Activated CD8-positive, alpha-beta T cell treated with anti-CD3 and anti-CD28 coated beads, Interleukin-2, amount 10 ng/mL, durations not matched to agents 7 days and 5 days (primary cell): ENCODE results near the gene UGT3A2. TPM values are rescaled to one million over a fixed set of nuclear protein-coding genes. Genes with fewer than 3 reads are reported as not detected.
"Not testable (repeated sequence)": the region's sequence is repeated elsewhere in the genome, so short reads cannot be mapped to it uniquely, and the experiment has no call there.

Experiments used
- ATAC-seq: fragments of 150-1000 bp; cut with Tn5 transposase; one replicate; pipeline ENCODE4 v1.10.0; 2021; ENCODE audit warnings: moderate library complexity
- CTCF ChIA-PET: fragments of 350-600 bp; sonication (Branson Sonifier 250); formaldehyde crosslinking; loops from one replicate; lab custom pipeline; 2021; ENCODE audit warnings: antibody characterized with exemption; lab: Charles Lee
- POLR2A ChIA-PET: fragments of 350-600 bp; sonication (Branson Sonifier 250); formaldehyde crosslinking; loops from one replicate; lab custom pipeline; 2021; ENCODE audit warnings: antibody characterized with exemption; lab: Charles Lee
- DNase-seq: peaks from one replicate; pipeline ENCODE4 v3.0.0-alpha.2; 2020
- H3K27ac Mint-ChIP-seq: one replicate; pipeline ENCODE4 v1.8.0; 2021; ENCODE audit warnings: mild to moderate bottlenecking, mixed read lengths
- H3K27me3 Mint-ChIP-seq: one replicate; pipeline ENCODE4 v1.8.0; 2021; ENCODE audit warnings: low read depth, mixed read lengths
- H3K36me3 Mint-ChIP-seq: one replicate; pipeline ENCODE4 v1.8.0; 2021; ENCODE audit warnings: low read depth, mixed read lengths
- H3K4me1 Mint-ChIP-seq: one replicate; pipeline ENCODE4 v1.8.0; 2021; ENCODE audit warnings: low read depth, mixed read lengths
- H3K4me3 Mint-ChIP-seq: one replicate; pipeline ENCODE4 v1.8.0; 2021; ENCODE audit warnings: mild to moderate bottlenecking, mixed read lengths
- H3K9me3 Mint-ChIP-seq: one replicate; pipeline ENCODE4 v1.8.0; 2022; ENCODE audit warnings: mixed read lengths; ENCODE audit not compliant: insufficient read depth
- total RNA-seq, 2 experiments: library from RNA; stranded (reverse); gene quantifications; one replicate each; pipeline ENCODE4 v1.2.3, GENCODE V29; 2021

UGT3A2 gene
- total RNA-seq, 2 experiments from 2014 or later = not detected

DNA sequence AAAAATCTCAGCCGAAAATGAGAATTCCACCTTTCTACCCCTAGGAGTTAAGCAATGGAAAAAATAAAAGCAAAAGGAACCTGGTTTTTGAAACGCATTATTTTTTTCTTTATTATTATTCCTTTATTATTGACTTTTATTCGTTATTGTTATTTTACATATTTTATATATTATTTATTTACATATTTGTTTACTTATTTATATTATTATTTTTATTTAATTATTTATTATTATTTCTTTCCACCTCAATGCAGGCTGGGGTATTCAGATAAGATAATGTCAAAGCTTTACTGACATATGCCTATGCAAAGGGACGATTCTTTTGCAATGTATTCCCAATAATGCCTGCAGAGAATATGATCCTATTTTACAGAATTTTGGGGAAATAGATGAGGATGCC, 16.7 kb downstream of the UGT3A2 start:
- CTCF ChIA-PET = no interaction called here
- Mint-ChIP-seq H3K27ac (no peak overlapping the region), H3K27me3 (peaks cover 18% of the 10 kb centered on the region), H3K4me1 (peaks cover 4% of the 10 kb centered on the region), H3K4me3 (no peak overlapping the region), H3K36me3 (no peaks in the 10 kb centered on the region), H3K9me3 (no peaks in the 10 kb centered on the region)
- no peak for DNase-seq
- POLR2A ChIA-PET = no interaction called here
- ATAC-seq = no peak

DNA sequence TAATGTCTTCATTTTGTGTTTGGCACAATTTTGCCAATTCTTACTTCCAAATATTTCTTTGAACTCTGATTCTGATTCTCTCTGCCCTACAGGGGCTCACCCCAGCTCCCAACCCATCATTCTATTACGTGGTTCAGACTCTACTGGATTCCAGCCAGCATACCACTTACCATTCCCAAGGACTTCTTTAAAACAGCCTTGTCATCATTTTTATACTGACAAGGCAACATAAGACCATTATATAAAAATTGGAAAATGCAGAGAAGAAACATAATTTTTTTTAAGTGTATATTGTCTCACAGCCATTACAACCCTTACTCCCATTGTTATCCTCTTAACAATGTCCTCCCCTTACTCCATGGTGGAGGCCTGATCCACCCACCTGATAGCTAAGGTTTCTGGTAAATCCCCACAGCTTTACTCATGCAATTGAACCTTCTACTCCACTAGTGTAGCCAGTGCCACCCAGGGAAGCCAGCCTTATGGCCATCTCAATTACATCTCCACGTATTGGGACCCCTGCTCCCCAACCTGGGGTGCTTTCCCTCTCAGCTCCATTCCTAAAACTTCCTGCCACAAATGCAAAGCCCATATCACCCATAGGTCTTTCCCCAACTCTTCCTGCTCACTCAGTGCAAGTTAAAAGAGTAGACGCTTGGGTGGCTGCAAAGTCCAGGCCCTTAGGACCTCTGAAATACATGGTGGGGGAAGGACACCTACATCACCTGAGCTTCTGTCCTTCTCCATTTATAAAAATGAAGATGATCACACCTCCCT, 19.1 kb downstream of the UGT3A2 start:
- no peaks in the 10 kb centered on the region for H3K9me3 Mint-ChIP-seq
- no peak overlapping the region for H3K4me3 Mint-ChIP-seq
- ChIA-PET CTCF (interaction anchor here (0.6 kb wide), 1 partner anchor 70 kb away, joined by 3 read pairs; no protein-coding TSS in a partner anchor), POLR2A (no interaction called here)
- DNase-seq (no peak), ATAC-seq (no peak)
- no peak overlapping the region for H3K27ac Mint-ChIP-seq
- no peaks in the 10 kb centered on the region for H3K36me3 Mint-ChIP-seq
- no peaks in the 10 kb centered on the region for H3K4me1 Mint-ChIP-seq
- peaks cover 12% of the 10 kb centered on the region for H3K27me3 Mint-ChIP-seq

DNA sequence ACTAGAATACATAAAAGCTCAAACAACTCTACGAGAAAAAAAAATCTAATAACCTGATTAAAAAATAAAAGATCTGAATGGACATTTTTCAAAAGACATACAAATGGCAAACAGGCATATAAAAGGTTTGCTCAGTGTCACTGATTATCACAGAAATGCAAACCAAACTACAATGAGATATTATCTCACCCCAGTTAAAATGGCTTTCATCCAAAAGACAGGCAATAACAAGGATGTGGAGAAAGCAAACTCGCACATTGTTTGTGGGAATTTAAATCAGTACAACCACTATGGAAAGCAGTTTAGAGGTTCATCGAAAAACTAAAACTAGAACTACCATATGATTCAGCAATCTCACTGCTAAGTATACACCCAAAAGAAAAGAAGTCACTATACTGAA, 20.8 kb downstream of the UGT3A2 start:
- no peaks in the 10 kb centered on the region for H3K9me3 Mint-ChIP-seq
- no peak for ATAC-seq

DNA sequence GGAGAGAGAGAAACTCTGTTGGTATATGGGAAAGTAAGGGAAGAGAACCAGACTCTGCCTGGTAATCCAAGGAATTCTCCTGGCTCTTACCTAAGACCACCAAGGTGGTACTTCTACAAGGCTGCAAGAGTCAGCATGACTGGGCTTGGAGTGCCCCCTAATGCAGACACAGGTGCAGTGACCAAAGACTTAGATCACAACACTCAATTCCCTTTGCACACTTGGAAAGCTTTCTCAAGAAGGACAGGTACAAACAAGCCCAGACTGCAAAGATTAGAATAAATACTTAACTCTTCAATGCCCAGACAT, 25.2 kb downstream of the UGT3A2 start:
- no peaks in the 10 kb centered on the region for H3K4me1 Mint-ChIP-seq
- no peak for ATAC-seq
- POLR2A ChIA-PET = no interaction called here
- no peak for DNase-seq
- no peak overlapping the region for H3K27ac Mint-ChIP-seq
- H3K4me3 Mint-ChIP-seq = no peak overlapping the region
- H3K36me3 Mint-ChIP-seq = no peaks in the 10 kb centered on the region
- CTCF ChIA-PET = no interaction called here
- peaks cover 5% of the 10 kb centered on the region for H3K27me3 Mint-ChIP-seq
- no peaks in the 10 kb centered on the region for H3K9me3 Mint-ChIP-seq

More for the DNA sequence above, 20.8 kb downstream of the UGT3A2 start:
- no peaks in the 10 kb centered on the region for H3K36me3 Mint-ChIP-seq
- peaks cover 6% of the 10 kb centered on the region for H3K27me3 Mint-ChIP-seq
- H3K4me3 Mint-ChIP-seq = no peak overlapping the region
- ChIA-PET CTCF (no interaction called here), POLR2A (no interaction called here)
- H3K4me1 Mint-ChIP-seq = no peaks in the 10 kb centered on the region
- no peak for DNase-seq
- no peak overlapping the region for H3K27ac Mint-ChIP-seq

DNA sequence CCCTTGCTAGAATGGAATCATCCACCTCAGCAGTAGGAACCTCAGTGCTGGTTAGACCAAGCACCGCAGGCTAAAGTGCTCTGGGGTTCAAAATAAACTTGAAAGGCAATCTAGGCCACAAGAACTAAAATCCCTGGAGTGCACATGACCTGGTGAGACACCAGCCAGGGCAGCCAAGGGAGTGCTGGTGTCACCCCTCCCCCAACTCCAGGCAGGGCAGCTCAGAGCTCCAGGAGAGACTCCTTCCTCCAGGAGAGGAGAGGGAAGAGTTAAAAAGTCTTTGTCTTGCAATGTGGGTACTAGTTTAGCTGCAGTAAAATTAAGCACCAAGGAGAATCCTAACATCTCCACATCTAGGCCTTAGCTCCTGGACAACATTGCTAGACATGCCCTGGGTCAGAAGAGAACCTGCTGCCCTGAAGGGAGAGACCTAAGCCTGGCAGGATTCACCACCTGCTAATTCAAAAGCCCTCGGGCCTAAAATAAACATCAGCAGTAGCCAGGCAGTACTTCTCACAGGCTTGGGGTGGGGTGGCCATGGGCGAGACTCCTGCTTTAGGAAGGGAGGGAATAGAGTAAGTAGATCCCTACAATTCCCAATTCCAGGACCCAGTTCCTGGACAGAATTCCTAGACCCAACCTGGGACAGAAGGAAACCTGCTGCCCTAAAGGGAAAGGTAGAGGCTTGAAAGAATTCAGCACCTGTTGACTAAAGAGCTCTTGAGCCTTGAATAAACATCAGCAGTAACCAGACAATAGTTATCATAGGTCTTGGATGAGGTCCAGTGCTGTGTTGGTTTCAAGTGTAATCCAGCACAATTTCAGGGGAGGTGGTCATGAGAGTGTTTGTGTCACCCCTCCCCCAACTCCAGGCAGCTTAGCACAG, 25.8 kb downstream of the UGT3A2 start:
- ATAC-seq (no peak), DNase-seq (no peak)
- ChIA-PET POLR2A (no interaction called here), CTCF (no interaction called here)
- Mint-ChIP-seq H3K36me3 (no peaks in the 10 kb centered on the region), H3K4me1 (no peaks in the 10 kb centered on the region), H3K9me3 (no peaks in the 10 kb centered on the region), H3K27ac (no peak overlapping the region), H3K4me3 (no peak overlapping the region), H3K27me3 (peaks cover 2% of the 10 kb centered on the region)

DNA sequence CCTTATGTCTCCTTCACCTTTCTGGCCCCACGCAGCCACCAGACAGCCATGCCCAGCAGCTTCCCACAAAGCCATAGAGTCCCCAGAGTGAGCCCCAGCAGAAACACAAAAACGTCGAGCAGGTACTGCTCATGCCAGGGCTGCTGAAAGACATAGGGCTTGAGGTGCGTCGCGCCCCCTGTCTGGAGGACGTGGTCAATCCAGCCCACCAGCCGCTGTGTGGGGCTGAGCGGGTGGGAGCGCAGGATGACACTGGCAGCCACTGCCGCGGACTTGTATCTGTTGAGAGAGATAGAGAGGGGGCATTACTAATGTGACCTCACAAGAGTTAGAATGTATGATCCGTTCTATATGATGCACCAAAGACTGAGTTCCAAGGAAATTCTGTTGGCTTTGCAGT, 31.0 kb downstream of the UGT3A2 start:
- H3K4me1 Mint-ChIP-seq = no peaks in the 10 kb centered on the region

DNA sequence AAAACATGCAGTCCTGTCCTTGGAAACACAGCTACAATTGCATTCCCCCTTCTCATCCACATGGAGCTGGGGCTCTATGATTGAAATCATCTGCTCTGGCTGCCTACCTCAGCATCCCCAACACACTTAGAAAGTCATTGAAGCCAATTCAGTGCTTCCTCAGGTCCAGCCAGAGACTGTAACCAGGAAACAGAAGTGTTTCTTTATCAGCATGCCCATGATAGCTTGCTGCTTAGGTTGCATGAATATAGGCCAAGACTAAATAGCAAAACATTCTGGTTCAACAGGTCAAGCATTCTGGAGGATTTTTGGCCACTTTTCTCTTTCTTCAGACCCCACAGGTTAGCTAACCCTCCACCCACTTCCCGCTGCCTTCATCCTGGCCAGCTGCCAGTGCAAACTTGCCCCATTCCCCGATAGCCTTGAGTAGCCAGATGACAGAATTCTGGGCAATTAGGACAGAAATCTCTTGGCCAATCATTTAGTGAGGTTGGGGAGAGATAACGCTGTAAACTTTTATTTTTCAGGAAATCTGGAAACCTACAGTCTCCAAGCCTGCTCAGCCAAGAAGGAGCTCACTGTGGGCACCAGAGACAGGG, 32.0 kb downstream of the UGT3A2 start:
- POLR2A ChIA-PET = not testable (repeated sequence)

More for the DNA sequence above, 31.0 kb downstream of the UGT3A2 start:
- no peak for ATAC-seq
- H3K4me3 Mint-ChIP-seq = no peak overlapping the region
- H3K27ac Mint-ChIP-seq = no peak overlapping the region
- ChIA-PET CTCF (no interaction called here), POLR2A (no interaction called here)
- H3K27me3 Mint-ChIP-seq = no peaks in the 10 kb centered on the region
- H3K36me3 Mint-ChIP-seq = no peaks in the 10 kb centered on the region
- H3K9me3 Mint-ChIP-seq = no peaks in the 10 kb centered on the region
- no peak for DNase-seq

DNA sequence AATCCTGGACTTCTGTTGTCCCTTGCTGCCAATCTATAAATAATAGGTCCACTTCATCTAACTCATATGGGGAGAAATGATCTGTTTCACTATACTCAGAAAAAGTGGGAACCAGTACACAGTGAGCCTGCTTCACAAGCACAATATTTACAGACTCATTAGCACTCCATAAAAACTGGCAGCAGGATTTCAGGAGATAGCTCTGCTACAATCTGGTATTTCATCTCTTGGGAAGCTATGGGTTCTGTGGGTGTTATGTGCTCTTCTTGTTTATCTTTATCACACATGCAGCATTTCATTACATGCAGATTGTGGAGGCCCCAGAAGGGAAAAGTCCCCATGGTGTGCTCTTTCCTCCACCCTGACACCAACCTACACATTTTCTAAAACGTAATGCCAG, 33.2 kb downstream of the UGT3A2 start:
- ATAC-seq = no peak
- H3K27ac Mint-ChIP-seq = no peak overlapping the region
- no peaks in the 10 kb centered on the region for H3K27me3 Mint-ChIP-seq
- H3K36me3 Mint-ChIP-seq = no peaks in the 10 kb centered on the region
- DNase-seq = no peak
- H3K4me3 Mint-ChIP-seq = no peak overlapping the region
- CTCF ChIA-PET = no interaction called here
- no peaks in the 10 kb centered on the region for H3K4me1 Mint-ChIP-seq
- H3K9me3 Mint-ChIP-seq = no peaks in the 10 kb centered on the region
- POLR2A ChIA-PET = no interaction called here

More for the DNA sequence above, 32.0 kb downstream of the UGT3A2 start:
- CTCF ChIA-PET, H3K4me3 Mint-ChIP-seq, ATAC-seq, H3K9me3 Mint-ChIP-seq, H3K4me1 Mint-ChIP-seq, H3K27me3 Mint-ChIP-seq, H3K27ac Mint-ChIP-seq, DNase-seq, H3K36me3 Mint-ChIP-seq: not testable (repeated sequence)

DNA sequence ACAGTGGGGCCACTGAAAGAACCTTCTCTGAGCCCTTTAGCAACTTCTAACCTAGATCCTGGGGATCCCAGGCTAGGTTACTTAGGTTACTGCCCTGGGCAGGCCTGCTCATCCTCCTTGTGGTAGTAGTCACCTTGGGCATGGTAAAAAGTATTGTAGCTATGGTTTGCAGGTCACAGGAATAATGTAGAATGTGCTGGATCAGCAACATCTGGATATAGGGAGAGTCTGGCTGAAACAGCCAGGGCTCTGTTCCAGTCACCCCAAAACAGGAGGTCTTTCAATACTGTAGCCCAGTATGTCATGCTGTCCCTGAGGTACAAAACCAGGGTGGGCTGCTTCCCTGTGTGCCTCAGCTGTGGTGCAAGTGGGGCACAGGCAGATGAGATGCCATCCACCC, 33.6 kb downstream of the UGT3A2 start:
- CTCF ChIA-PET = no interaction called here
- Mint-ChIP-seq H3K4me3 (no peak overlapping the region), H3K27me3 (no peaks in the 10 kb centered on the region), H3K27ac (no peak overlapping the region), H3K4me1 (no peaks in the 10 kb centered on the region), H3K36me3 (no peaks in the 10 kb centered on the region), H3K9me3 (no peaks in the 10 kb centered on the region)
- ATAC-seq (no peak), DNase-seq (no peak)
- POLR2A ChIA-PET = no interaction called here

DNA sequence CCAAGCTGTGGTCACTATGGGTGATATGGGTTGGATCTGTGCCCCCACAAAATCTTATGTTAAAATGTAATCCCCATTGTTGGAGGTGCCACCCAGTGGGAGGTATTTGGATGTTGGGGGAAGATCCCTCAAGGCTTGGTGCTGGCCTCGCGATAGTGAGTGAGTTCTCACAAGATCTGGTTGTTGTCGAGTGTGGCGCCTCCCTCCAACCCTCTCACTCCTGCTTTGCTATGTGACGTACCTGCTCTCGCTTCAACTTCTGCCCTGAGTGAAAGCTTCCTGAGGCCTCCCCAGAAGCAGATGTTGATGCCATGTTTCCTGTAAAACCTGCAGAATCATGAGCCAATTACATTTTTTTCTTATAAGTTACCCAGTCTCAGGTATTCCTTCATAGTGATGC, 35.5 kb downstream of the UGT3A2 start:
- ChIA-PET POLR2A (no interaction called here), CTCF (no interaction called here)
- no peak for DNase-seq
- no peaks in the 10 kb centered on the region for H3K9me3 Mint-ChIP-seq
- no peak for ATAC-seq
- no peak overlapping the region for H3K4me3 Mint-ChIP-seq
- no peak overlapping the region for H3K27ac Mint-ChIP-seq
- no peaks in the 10 kb centered on the region for H3K27me3 Mint-ChIP-seq
- H3K4me1 Mint-ChIP-seq = no peaks in the 10 kb centered on the region
- H3K36me3 Mint-ChIP-seq = no peaks in the 10 kb centered on the region

DNA sequence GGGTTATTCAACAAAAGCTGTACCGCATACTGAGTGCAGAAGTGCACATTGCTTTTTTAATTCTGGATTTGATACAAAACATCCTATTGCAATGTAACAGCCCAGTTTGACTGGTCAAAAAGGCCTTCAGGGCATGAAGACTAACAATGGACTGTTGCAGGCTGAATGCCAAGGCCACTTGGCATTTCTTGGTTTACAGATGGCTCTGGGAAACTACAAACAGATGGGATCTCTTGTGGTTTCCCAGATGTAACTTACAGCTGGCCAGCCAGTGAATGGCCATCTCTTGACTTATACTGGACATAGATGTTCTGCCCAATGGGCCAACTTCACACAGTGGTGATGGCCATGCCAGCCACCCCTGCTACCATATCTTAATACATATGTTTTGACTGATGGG, 36.8 kb downstream of the UGT3A2 start:
- ChIA-PET POLR2A (no interaction called here), CTCF (no interaction called here)
- ATAC-seq = no peak
- Mint-ChIP-seq H3K27ac (no peak overlapping the region), H3K9me3 (no peaks in the 10 kb centered on the region), H3K4me3 (no peak overlapping the region), H3K27me3 (peaks cover 2% of the 10 kb centered on the region), H3K36me3 (no peaks in the 10 kb centered on the region), H3K4me1 (no peaks in the 10 kb centered on the region)
- no peak for DNase-seq

DNA sequence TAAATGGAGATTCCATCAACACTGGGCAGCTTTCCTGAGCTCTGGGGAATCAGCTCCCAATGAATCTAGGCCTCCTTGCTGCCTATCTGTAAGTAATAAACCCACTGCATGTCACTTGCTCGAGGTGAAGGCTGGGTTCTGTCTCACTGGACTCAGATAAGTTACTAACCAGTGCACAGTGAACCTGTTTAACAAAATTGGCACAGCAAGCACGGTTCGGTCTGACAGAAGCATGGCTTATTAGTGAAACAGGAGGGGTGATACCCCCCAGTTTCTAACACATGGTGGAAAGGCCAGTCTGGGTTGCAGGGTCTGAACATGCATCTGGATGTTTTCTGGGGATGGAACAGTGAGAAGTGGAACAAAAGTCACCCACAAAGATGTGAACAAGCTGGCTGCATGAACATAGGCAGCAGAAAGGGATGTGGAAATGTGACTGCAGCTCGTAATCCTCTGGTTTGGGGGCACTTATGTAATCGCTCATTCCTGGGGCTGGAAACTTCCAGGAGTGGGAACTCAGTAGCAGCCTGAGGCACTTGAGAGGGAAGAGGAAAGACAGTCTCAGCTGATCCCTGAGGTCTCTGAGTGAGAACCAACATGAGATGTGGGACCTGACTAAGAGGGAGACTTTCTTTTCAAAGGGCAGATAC, 37.7 kb downstream of the UGT3A2 start:
- Mint-ChIP-seq H3K27ac (no peak overlapping the region), H3K4me3 (no peak overlapping the region), H3K4me1 (no peaks in the 10 kb centered on the region), H3K9me3 (no peaks in the 10 kb centered on the region), H3K27me3 (peaks cover 2% of the 10 kb centered on the region), H3K36me3 (no peaks in the 10 kb centered on the region)
- POLR2A ChIA-PET = no interaction called here
- CTCF ChIA-PET = no interaction called here
- ATAC-seq (no peak), DNase-seq (no peak)
